Measurements from ENCODE around the gene SFRP2.

GRCh38 chr4:153816542-153816941 lies 27.7 kb upstream of the SFRP2 start:
- TF ChIP-seq CTCF (IDR thresholded peaks at IDR 0.05) (no peak), POLR2A (IDR thresholded peaks at IDR 0.05) (no peak), POLR2AphosphoS5 (IDR thresholded peaks at IDR 0.05) (no peak)

Measured in breast epithelium (tissue), 3 donors.